H9 (cell line): ENCODE measurements around the gene PLXNA1. TPM values are rescaled to one million over a fixed set of nuclear protein-coding genes. Genes with fewer than 3 reads are reported as not detected.

Experiments used
- DNase-seq: peaks from one replicate; pipeline ENCODE4 v3.0.0-alpha.2; 2017
- H2AFZ ChIP-seq: one replicate; pipeline ENCODE4 v1.6.1; 2013; ENCODE audit warnings: mild to moderate bottlenecking, low read length, control low read depth, moderate library complexity
- H2AK5ac ChIP-seq: 2 replicates; pipeline ENCODE4 v1.6.1; 2013; ENCODE audit warnings: low read length, control low read depth, mixed read lengths; ENCODE audit not compliant: insufficient read length
- H2BK120ac ChIP-seq: one replicate; pipeline ENCODE4 v1.6.1; 2013; ENCODE audit warnings: low read depth, mild to moderate bottlenecking, low read length, control low read depth, inconsistent platforms; ENCODE audit not compliant: poor library complexity, severe bottlenecking
- H2BK12ac ChIP-seq: 2 replicates; pipeline ENCODE4 v1.6.1; 2013; ENCODE audit warnings: low read length, control low read depth, mixed read lengths, low read depth; ENCODE audit not compliant: insufficient read length
- H2BK15ac ChIP-seq: 2 replicates; pipeline ENCODE4 v1.6.1; 2013; ENCODE audit warnings: low read depth, low read length, control low read depth
- H2BK20ac ChIP-seq: one replicate; pipeline ENCODE4 v1.6.1; 2013; ENCODE audit warnings: low read depth, mild to moderate bottlenecking, low read length, control low read depth, inconsistent platforms; ENCODE audit not compliant: poor library complexity, severe bottlenecking
- H2BK5ac ChIP-seq: 2 replicates; pipeline ENCODE4 v1.6.1; 2013; ENCODE audit warnings: low read length, control low read depth, mixed read lengths; ENCODE audit not compliant: insufficient read length
- H3K14ac ChIP-seq: 2 replicates; pipeline ENCODE4 v1.6.1; 2013; ENCODE audit warnings: low read length, control low read depth; ENCODE audit not compliant: insufficient read depth
- H3K18ac ChIP-seq: 2 replicates; pipeline ENCODE4 v1.6.1; 2013; ENCODE audit warnings: low read depth, mild to moderate bottlenecking, mixed read lengths, low read length, control low read depth; ENCODE audit not compliant: insufficient read length
- H3K23ac ChIP-seq: 2 replicates; pipeline ENCODE4 v1.6.1; 2013; ENCODE audit warnings: low read length, control low read depth, mixed read lengths, low read depth; ENCODE audit not compliant: insufficient read length
- H3K23me2 ChIP-seq: 2 replicates; pipeline ENCODE4 v1.6.1; 2013; ENCODE audit warnings: low read depth, mild to moderate bottlenecking, mixed read lengths, low read length, control low read depth; ENCODE audit not compliant: insufficient read length, poor library complexity, severe bottlenecking
- H3K27ac ChIP-seq: 2 replicates; pipeline ENCODE4 v1.5.1; 2013; ENCODE audit warnings: low read length, control low read depth, mixed read lengths, low read depth; ENCODE audit not compliant: insufficient read length
- H3K27me3 ChIP-seq: 2 replicates; pipeline ENCODE4 v1.6.1; 2013; ENCODE audit warnings: low read length, control low read depth, inconsistent platforms; ENCODE audit not compliant: insufficient read depth
- H3K4ac ChIP-seq: 2 replicates; pipeline ENCODE4 v1.6.1; 2013; ENCODE audit warnings: low read depth, mild to moderate bottlenecking, control low read depth, inconsistent platforms, low read length, moderate library complexity
- H3K4me1 ChIP-seq: 2 replicates; pipeline ENCODE4 v1.6.1; 2013; ENCODE audit warnings: low read length, control low read depth, inconsistent platforms; ENCODE audit not compliant: insufficient read depth
- H3K4me2 ChIP-seq: 2 replicates; pipeline ENCODE4 v1.6.1; 2013; ENCODE audit warnings: low read length, control low read depth, mixed read lengths; ENCODE audit not compliant: insufficient read length, insufficient read depth
- H3K56ac ChIP-seq: 2 replicates; pipeline ENCODE4 v1.6.1; 2013; ENCODE audit warnings: low read depth, mild to moderate bottlenecking, mixed read lengths, low read length, control low read depth; ENCODE audit not compliant: insufficient read length
- H3K79me1 ChIP-seq: 2 replicates; pipeline ENCODE4 v1.6.1; 2013; ENCODE audit warnings: low read depth, mild to moderate bottlenecking, moderate library complexity, low read length, control low read depth, inconsistent platforms; ENCODE audit not compliant: insufficient read depth, poor library complexity, severe bottlenecking
- H3K79me2 ChIP-seq: 2 replicates; pipeline ENCODE4 v1.6.1; 2013; ENCODE audit warnings: low read length, control low read depth, inconsistent platforms; ENCODE audit not compliant: insufficient read depth
- H3K9ac ChIP-seq: 2 replicates; pipeline ENCODE4 v1.6.1; 2013; ENCODE audit warnings: low read length, control low read depth, mixed read lengths; ENCODE audit not compliant: insufficient read length; ENCODE audit errors: extremely low read depth
- H3K9me3 ChIP-seq: one replicate; pipeline ENCODE4 v1.6.1; 2013; ENCODE audit warnings: low read depth, low read length, inconsistent platforms; ENCODE audit not compliant: control insufficient read depth
- H3T11ph ChIP-seq: one replicate; pipeline ENCODE4 v1.6.1; 2013; ENCODE audit warnings: mild to moderate bottlenecking, low read length, control low read depth, inconsistent platforms
- H4K20me1 ChIP-seq: one replicate; pipeline ENCODE4 v1.6.1; 2013; ENCODE audit not compliant: control insufficient read depth, insufficient read length, insufficient read depth
- H4K5ac ChIP-seq: 2 replicates; pipeline ENCODE4 v1.6.1; 2013; ENCODE audit warnings: low read depth, mild to moderate bottlenecking, mixed read lengths, low read length, control low read depth; ENCODE audit not compliant: insufficient read length
- H4K8ac ChIP-seq: replicated peaks from 2 replicates; pipeline ENCODE4 v1.6.1; 2013; ENCODE audit warnings: low read length, control low read depth, mixed read lengths, low read depth; ENCODE audit not compliant: insufficient read length
- H4K91ac ChIP-seq: 2 replicates; pipeline ENCODE4 v1.6.1; 2013; ENCODE audit warnings: low read depth, mild to moderate bottlenecking, moderate library complexity, mixed read lengths, low read length, control low read depth; ENCODE audit not compliant: insufficient read length
- H3K27ac Mint-ChIP-seq, 3 experiments: 2 replicates in 2 of 3; 3 replicates in 1 of 3; pipeline ENCODE4 v1.8.0; 2020 to 2021; ENCODE audit warnings: mixed read lengths in 3 of 3, mild to moderate bottlenecking in 1 of 3, moderate library complexity in 1 of 3
- H3K27me3 Mint-ChIP-seq: 2 replicates; pipeline ENCODE4 v1.8.0; 2021; ENCODE audit warnings: low read depth, mild to moderate bottlenecking, moderate library complexity, mixed read lengths
- H3K36me3 Mint-ChIP-seq, 3 experiments: 2 replicates in 2 of 3; 3 replicates in 1 of 3; pipeline ENCODE4 v1.8.0; 2020 to 2021; ENCODE audit warnings: low read depth in 3 of 3, mixed read lengths in 3 of 3; ENCODE audit not compliant: insufficient read depth in 1 of 3
- H3K4me1 Mint-ChIP-seq, 2 experiments: 2 replicates each; pipeline ENCODE4 v1.8.0; 2020; ENCODE audit warnings: mixed read lengths in 2 of 2
- H3K4me3 Mint-ChIP-seq, 2 experiments: 2 replicates in 1 of 2; 3 replicates in 1 of 2; pipeline ENCODE4 v1.8.0; 2020 to 2021; ENCODE audit warnings: mild to moderate bottlenecking in 2 of 2, mixed read lengths in 2 of 2, moderate library complexity in 1 of 2
- H3K9me3 Mint-ChIP-seq, 2 experiments: 2 replicates in 1 of 2; 3 replicates in 1 of 2; pipeline ENCODE4 v1.8.0; 2020; ENCODE audit warnings: mild to moderate bottlenecking in 2 of 2, mixed read lengths in 2 of 2, moderate library complexity in 1 of 2
- WGBS: extraction: QIAGEN DNeasy Blood & Tissue Kit; methylation state at CpG from one replicate; pipeline ENCODE4 v1.1.7; 2013; ENCODE audit warnings: missing lambda C conversion rate, low lambda C conversion rate, mixed read lengths; ENCODE audit not compliant: insufficient read length; ENCODE audit errors: extremely low coverage; 5-methylcytosine and 5-hydroxymethylcytosine counted together
- total RNA-seq: library from RNA; stranded (reverse); gene quantifications from 2 replicates; pipeline ENCODE4 v1.2.1, GENCODE V29; 2021
- TF ChIP-seq, protein P1 (sequence below): fragments of 200-600 bp; sonication (generic); conservative IDR thresholded peaks from 3 replicates; pipeline ENCODE4 v1.8.0; 2021; ENCODE audit warnings: antibody characterized with exemption, mild to moderate bottlenecking

PLXNA1 gene
- total RNA-seq, 1 experiment from 2014 or later = 42.1 TPM

DNA sequence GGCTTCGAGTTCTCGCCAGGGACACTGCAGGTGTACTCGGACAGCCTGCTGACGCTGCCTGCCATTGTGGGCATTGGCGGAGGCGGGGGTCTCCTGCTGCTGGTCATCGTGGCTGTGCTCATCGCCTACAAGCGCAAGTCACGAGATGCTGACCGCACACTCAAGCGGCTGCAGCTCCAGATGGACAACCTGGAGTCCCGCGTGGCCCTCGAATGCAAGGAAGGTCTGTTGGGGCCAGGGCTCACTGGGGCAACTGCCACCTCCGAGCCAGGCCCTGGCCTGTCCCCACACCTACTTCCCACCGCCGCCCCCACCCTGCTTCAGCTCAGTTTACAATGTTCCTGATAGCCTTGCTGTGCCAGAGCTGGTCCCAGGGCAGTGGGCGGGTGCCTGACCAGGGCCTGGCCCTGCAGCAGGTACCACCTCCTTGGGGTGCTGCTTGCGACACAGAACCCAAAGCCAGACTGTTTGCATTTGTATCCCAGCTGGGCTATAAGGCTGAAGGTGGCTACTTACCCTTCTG is 35.5 kb downstream of the PLXNA1 start:
- H2AFZ ChIP-seq = no peak overlapping the region
- H3K27me3 Mint-ChIP-seq = no peaks in the 10 kb centered on the region
- no peak overlapping the region for H2AK5ac ChIP-seq
- H2BK5ac ChIP-seq = no peak overlapping the region
- no peak overlapping the region for H3K56ac ChIP-seq
- no peak overlapping the region for H3T11ph ChIP-seq
- no peaks in the 10 kb centered on the region for H4K20me1 ChIP-seq
- no CpG with 5 or more reads among the region's 20 CpGs for WGBS
- no peak overlapping the region for H3K4me2 ChIP-seq
- peaks cover 14 to 61% (median 49%) of the 10 kb centered on the region in 3 experiments; a peak in 6 of 7 replicates for H3K36me3 Mint-ChIP-seq
- no peaks in the 10 kb centered on the region for H3K4me1 ChIP-seq
- no peak overlapping the region for H4K5ac ChIP-seq
- H3K9ac ChIP-seq = no peak overlapping the region
- H2BK15ac ChIP-seq = no peak overlapping the region
- no peak overlapping the region for H3K23ac ChIP-seq
- H3K27me3 ChIP-seq = no peaks in the 10 kb centered on the region
- no peak overlapping the region for H4K91ac ChIP-seq
- no peak overlapping the region for H4K8ac ChIP-seq
- no peaks in the 10 kb centered on the region for H3K79me1 ChIP-seq
- DNase-seq = no peak
- no peaks in the 10 kb centered on the region for H3K79me2 ChIP-seq
- no peak overlapping the region for H3K27ac ChIP-seq
- no peak overlapping the region for H2BK20ac ChIP-seq
- no peak overlapping the region for H3K18ac ChIP-seq
- H3K9me3 ChIP-seq = no peaks in the 10 kb centered on the region
- H3K4ac ChIP-seq = no peak overlapping the region
- H2BK12ac ChIP-seq = no peak overlapping the region
- H3K4me3 Mint-ChIP-seq = no peak overlapping the region
- H3K14ac ChIP-seq = no peak overlapping the region
- H3K23me2 ChIP-seq = no peaks in the 10 kb centered on the region
- TF ChIP-seq, protein P1, sequence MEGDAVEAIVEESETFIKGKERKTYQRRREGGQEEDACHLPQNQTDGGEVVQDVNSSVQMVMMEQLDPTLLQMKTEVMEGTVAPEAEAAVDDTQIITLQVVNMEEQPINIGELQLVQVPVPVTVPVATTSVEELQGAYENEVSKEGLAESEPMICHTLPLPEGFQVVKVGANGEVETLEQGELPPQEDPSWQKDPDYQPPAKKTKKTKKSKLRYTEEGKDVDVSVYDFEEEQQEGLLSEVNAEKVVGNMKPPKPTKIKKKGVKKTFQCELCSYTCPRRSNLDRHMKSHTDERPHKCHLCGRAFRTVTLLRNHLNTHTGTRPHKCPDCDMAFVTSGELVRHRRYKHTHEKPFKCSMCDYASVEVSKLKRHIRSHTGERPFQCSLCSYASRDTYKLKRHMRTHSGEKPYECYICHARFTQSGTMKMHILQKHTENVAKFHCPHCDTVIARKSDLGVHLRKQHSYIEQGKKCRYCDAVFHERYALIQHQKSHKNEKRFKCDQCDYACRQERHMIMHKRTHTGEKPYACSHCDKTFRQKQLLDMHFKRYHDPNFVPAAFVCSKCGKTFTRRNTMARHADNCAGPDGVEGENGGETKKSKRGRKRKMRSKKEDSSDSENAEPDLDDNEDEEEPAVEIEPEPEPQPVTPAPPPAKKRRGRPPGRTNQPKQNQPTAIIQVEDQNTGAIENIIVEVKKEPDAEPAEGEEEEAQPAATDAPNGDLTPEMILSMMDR = no peak
- H3K27ac Mint-ChIP-seq = no peak overlapping the region
- no peak overlapping the region for H2BK120ac ChIP-seq
- H3K9me3 Mint-ChIP-seq = no peaks in the 10 kb centered on the region
- H3K4me1 Mint-ChIP-seq = no peaks in the 10 kb centered on the region
